ENCODE results near the gene ZBTB7C. TPM values are rescaled to one million over a fixed set of nuclear protein-coding genes. Genes with fewer than 3 reads are reported as not detected.

ZBTB7C gene
- total and polyA plus RNA-seq, 9 donors = 1.5 to 26.6 (median 15.7) TPM

DNA sequence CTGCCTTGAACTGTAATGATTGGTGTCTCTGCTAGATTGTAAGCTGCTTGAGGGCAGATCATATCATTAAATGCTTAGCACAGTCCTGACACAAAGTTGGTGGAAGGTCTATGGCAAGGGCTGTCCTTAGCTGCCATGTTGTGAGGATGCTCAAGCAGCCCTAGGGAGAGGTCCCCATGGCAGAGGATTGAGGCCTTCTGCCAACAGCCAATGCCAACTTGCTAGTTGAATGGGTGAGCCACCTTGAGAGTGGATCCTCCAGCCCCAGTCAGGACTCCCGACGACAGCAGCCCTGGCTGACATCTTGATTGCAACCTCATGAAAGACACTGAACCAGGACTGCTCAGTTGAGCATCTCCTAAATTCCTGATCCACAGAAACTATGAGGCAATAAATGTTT is 363.4 kb downstream of the ZBTB7C start:
- no peaks in the 10 kb centered on the region for H3K4me1 ChIP-seq (ENCODE audit: insufficient read depth)
- DNase-seq = peak in 1 of 5 donors; percentile 12
- intact Hi-C loops (cut with DNase I) = no loop called here
- TF ChIP-seq, protein P1, sequence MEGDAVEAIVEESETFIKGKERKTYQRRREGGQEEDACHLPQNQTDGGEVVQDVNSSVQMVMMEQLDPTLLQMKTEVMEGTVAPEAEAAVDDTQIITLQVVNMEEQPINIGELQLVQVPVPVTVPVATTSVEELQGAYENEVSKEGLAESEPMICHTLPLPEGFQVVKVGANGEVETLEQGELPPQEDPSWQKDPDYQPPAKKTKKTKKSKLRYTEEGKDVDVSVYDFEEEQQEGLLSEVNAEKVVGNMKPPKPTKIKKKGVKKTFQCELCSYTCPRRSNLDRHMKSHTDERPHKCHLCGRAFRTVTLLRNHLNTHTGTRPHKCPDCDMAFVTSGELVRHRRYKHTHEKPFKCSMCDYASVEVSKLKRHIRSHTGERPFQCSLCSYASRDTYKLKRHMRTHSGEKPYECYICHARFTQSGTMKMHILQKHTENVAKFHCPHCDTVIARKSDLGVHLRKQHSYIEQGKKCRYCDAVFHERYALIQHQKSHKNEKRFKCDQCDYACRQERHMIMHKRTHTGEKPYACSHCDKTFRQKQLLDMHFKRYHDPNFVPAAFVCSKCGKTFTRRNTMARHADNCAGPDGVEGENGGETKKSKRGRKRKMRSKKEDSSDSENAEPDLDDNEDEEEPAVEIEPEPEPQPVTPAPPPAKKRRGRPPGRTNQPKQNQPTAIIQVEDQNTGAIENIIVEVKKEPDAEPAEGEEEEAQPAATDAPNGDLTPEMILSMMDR (IDR thresholded peaks at IDR 0.05) = no peak
- TF ChIP-seq POLR2A (IDR thresholded peaks at IDR 0.05) (no peak), EP300 (IDR thresholded peaks at IDR 0.05) (no peak)
- H3K9me3 ChIP-seq = no peaks in the 10 kb centered on the region
- H3K27me3 ChIP-seq = no peaks in the 10 kb centered on the region
- no peak overlapping the region for H3K4me3 ChIP-seq
- no peaks in the 10 kb centered on the region for H3K36me3 ChIP-seq
- 84 to 87% (median 87%) methylated on average over 2 of the region's 2 CpGs for WGBS, 3 donors
- no peak overlapping the region for H3K27ac ChIP-seq

DNA sequence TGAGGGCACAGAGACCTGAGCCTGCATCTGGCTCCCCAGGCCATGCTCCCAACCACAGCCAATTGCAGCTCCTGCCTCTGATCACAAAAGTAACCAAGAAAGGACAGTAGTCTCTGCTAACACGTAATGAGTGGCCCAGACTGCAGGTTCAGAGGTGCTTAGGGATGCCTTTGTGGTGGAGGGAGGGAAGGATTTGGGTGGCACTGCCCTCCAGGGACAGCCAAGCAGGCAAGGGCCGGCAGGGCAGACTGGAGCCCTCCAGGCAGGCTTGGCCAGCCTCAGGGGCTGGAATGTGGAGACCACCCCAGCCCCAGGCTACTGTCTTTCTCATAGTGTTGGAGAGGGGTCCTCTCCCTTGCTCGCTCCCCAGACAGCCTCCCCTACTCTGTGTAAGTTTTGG is 364.2 kb downstream of the ZBTB7C start:
- intact Hi-C loops (cut with DNase I) = no loop called here

DNA sequence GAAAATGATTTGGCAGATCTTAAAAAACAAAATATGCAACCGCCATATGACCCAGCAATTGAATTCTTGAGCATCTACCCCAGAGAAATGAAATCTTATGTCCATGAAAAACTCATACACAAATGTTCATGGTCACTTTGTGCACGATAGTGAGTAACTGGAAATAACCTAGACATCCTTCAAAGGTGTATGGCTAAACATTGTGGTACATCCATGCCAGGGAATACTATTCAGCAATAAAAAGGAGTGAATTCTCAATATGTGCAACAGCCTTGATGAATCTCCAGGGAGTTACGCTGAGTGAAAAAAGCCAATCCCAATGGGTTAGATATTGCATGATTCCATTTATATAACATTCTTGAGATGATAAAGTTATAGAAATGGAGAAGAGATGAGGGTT is 366.0 kb downstream of the ZBTB7C start:
- Histone ChIP-seq H3K36me3 (no peaks in the 10 kb centered on the region), H3K27me3 (no peaks in the 10 kb centered on the region), H3K4me1 (ENCODE audit: insufficient read depth) (no peaks in the 10 kb centered on the region), H3K4me3 (no peak overlapping the region), H3K9me3 (no peaks in the 10 kb centered on the region), H3K27ac (no peak overlapping the region)
- intact Hi-C loops (cut with DNase I) = no loop called here
- TF ChIP-seq POLR2A (IDR thresholded peaks at IDR 0.05) (no peak), EP300 (IDR thresholded peaks at IDR 0.05) (no peak)
- TF ChIP-seq, protein P1 (IDR thresholded peaks at IDR 0.05) = no peak
- WGBS, 3 donors = 80 to 98% (median 97%) methylated on average over 3 of the region's 3 CpGs
- no peak for DNase-seq

More for the DNA sequence above, 364.2 kb downstream of the ZBTB7C start:
- Histone ChIP-seq H3K27ac (no peak overlapping the region), H3K4me3 (no peak overlapping the region), H3K27me3 (no peaks in the 10 kb centered on the region), H3K36me3 (no peaks in the 10 kb centered on the region), H3K9me3 (no peaks in the 10 kb centered on the region), H3K4me1 (ENCODE audit: insufficient read depth) (no peaks in the 10 kb centered on the region)
- peak in 1 of 5 donors; percentile 16 for DNase-seq
- WGBS, 3 donors = 85 to 95% (median 92%) methylated on average over 3 of the region's 3 CpGs
- TF ChIP-seq, protein P1 (IDR thresholded peaks at IDR 0.05) = no peak
- TF ChIP-seq POLR2A (IDR thresholded peaks at IDR 0.05) (no peak), EP300 (IDR thresholded peaks at IDR 0.05) (no peak)

DNA sequence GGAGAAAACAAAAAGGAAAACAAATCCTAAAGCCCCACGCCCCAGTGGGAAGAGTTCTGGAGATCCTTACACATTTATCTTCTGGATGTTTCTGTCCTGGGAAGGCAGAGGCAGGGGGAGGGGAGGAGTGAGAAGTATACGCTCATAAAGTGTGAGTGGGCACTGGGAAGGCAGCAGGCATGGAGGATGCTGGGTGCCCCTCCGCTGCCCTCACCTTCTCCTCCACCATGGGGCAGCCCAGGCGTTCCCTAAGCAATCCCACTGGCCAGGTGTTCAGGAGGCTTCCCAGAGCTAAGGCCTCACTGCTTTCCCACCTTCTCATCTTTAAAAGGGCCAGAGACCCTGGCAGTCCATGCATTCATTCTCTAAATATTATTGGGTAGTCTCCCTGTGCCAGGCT is 366.8 kb downstream of the ZBTB7C start:
- Histone ChIP-seq H3K4me3 (no peak overlapping the region), H3K36me3 (no peaks in the 10 kb centered on the region), H3K27me3 (no peaks in the 10 kb centered on the region), H3K4me1 (ENCODE audit: insufficient read depth) (no peaks in the 10 kb centered on the region), H3K27ac (no peak overlapping the region), H3K9me3 (no peaks in the 10 kb centered on the region)
- intact Hi-C loops (cut with DNase I) = no loop called here
- no peak for DNase-seq
- WGBS, 3 donors = 90 to 94% (median 90%) methylated on average over 4 of the region's 4 CpGs
- TF ChIP-seq POLR2A (IDR thresholded peaks at IDR 0.05) (no peak), EP300 (IDR thresholded peaks at IDR 0.05) (no peak)
- TF ChIP-seq, protein P1 (IDR thresholded peaks at IDR 0.05) = no peak
